Measurements from ENCODE around the gene TNK1. TPM values are rescaled to one million over a fixed set of nuclear protein-coding genes. Genes with fewer than 3 reads are reported as not detected.
A peak's percentile ranks its signal among the peaks of the same experiment; 100 is the strongest.

TNK1 gene
- total RNA-seq, 1 experiment from 2014 or later: 16.8 TPM

GRCh38 chr17:7394452-7395191 lies 13.7 kb downstream of the TNK1 start, which contains the start of gene PLSCR3:
Gene PLSCR3 (minus strand): TSS chr17:7394525. CDS start chr17:7394110, 415 bp downstream.
- ChIA-PET POLR2A (interaction anchor here (0.6 to 1.6 kb wide), 5 partner anchors 9 to 176 kb away, joined by 3 to 22 read pairs (median 3); partner anchors contain the start of genes TMEM102, TMEM256 and TNK1), RAD21 (ENCODE audit: low non-redundant PET in 1 of 2, low total read pairs in 2 of 2, uncharacterized antibody in 2 of 2, unreplicated experiment in 2 of 2) (interaction anchor here in 1 of 2 experiments (0.5 to 1.0 kb wide), 2 partner anchors 10 to 40 kb away, joined by 3 read pairs; partner anchors contain the start of genes TMEM102 and TMEM256), CTCF (interaction anchor here (0.6 to 1.8 kb wide), 4 partner anchors 9 to 166 kb away, joined by 3 to 9 read pairs (median 6); partner anchors contain the start of genes TMEM256 and TNK1)
- Histone ChIP-seq H3K27me3 (ENCODE audit: insufficient read depth, low read length) (no peaks in the 10 kb centered on the region), H3K9me3 (ENCODE audit: control insufficient read depth in 1 of 2, insufficient read depth in 1 of 2, low read depth in 1 of 2, low read length in 2 of 2) (no peaks in the 10 kb centered on the region), H3K4me2 (ENCODE audit: low read length) (peak within 1 kb of the TSS; percentile 97), H3K9ac (ENCODE audit: low read length) (peak within 1 kb of the TSS; percentile 75), H3K79me2 (ENCODE audit: insufficient read depth, low read length) (0 out of 2 replicates have a peak, but pooled peaks cover 7% of the 10 kb centered on the region), H3K4me3 (replicated peaks in 1 of 2; ENCODE audit: low read depth in 1 of 2, low read length in 2 of 2) (peak within 1 kb of the TSS; percentile 58 to 84), H3K36me3 (ENCODE audit: control insufficient read depth in 1 of 2, insufficient read depth in 2 of 2, low read length in 2 of 2) (peaks cover 7 to 10% of the 10 kb centered on the region in 2 experiments; a peak in 2 of 4 replicates), H3K4me1 (ENCODE audit: control insufficient read depth in 1 of 2, insufficient read depth in 2 of 2, low read length in 2 of 2) (peaks cover 7 to 25% of the 10 kb centered on the region in 2 experiments), H4K20me1 (ENCODE audit: insufficient read depth) (no peaks in the 10 kb centered on the region), H3K27ac (ENCODE audit: low read depth, low read length) (peak within 1 kb of the TSS; percentile 93), H3K9me2 (ENCODE audit: insufficient read depth) (no peaks in the 10 kb centered on the region), H2AFZ (ENCODE audit: low read depth, low read length, poor library complexity, severe bottlenecking) (no peak within 1 kb of the TSS)
- BruUV-seq (replicated peaks): no TSS peak
- peak; percentile 85 for TF ChIP-seq MAX (IDR thresholded peaks at IDR 0.05)
- TF ChIP-seq CBX3 (IDR thresholded peaks at IDR 0.05; ENCODE audit: low read depth): no peak
- peak; percentile 75; the same call in 1 of the 2 replicates for TF ChIP-seq ZFX (IDR thresholded peaks at IDR 0.05)
- peak; percentile 92 for TF ChIP-seq POLR2AphosphoS5 (IDR thresholded peaks at IDR 0.05; ENCODE audit: low read depth, low read length)
- TF ChIP-seq EGR1 (IDR thresholded peaks at IDR 0.05; ENCODE audit: low read depth): peak; percentile 67
- peak; percentile 18; the same call in 1 of the 2 replicates for TF ChIP-seq SP1 (IDR thresholded peaks at IDR 0.05; ENCODE audit: low read depth)
- peak; percentile 74 for TF ChIP-seq POLR2A (IDR thresholded peaks at IDR 0.05; ENCODE audit: borderline replicate concordance, extremely low read depth, insufficient read depth, insufficient read length)
- TF ChIP-seq, protein P1, sequence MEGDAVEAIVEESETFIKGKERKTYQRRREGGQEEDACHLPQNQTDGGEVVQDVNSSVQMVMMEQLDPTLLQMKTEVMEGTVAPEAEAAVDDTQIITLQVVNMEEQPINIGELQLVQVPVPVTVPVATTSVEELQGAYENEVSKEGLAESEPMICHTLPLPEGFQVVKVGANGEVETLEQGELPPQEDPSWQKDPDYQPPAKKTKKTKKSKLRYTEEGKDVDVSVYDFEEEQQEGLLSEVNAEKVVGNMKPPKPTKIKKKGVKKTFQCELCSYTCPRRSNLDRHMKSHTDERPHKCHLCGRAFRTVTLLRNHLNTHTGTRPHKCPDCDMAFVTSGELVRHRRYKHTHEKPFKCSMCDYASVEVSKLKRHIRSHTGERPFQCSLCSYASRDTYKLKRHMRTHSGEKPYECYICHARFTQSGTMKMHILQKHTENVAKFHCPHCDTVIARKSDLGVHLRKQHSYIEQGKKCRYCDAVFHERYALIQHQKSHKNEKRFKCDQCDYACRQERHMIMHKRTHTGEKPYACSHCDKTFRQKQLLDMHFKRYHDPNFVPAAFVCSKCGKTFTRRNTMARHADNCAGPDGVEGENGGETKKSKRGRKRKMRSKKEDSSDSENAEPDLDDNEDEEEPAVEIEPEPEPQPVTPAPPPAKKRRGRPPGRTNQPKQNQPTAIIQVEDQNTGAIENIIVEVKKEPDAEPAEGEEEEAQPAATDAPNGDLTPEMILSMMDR (IDR thresholded peaks at IDR 0.05 in 2 of 3, conservative IDR thresholded peaks at IDR 0.05 in 1 of 3; ENCODE audit: borderline replicate concordance in 1 of 3, insufficient read depth in 1 of 3, low read depth in 2 of 3, low read length in 2 of 3): peak in 2 of 3 experiments; percentile 41 to 47; a peak in 4 of 6 replicates
- TF ChIP-seq JUND (IDR thresholded peaks at IDR 0.05): no peak
- DNase-seq (ENCODE audit: low read depth, low spot score): no peak
- intact Hi-C loops (cut with micrococcal nuclease): loop anchor here (1.0 to 5.0 kb wide), 2 partner anchors 37 to 43 kb away; partner anchors contain the start of gene TMEM95
- ATAC-seq: peak; percentile 89

Measured in HCT116 (cell line).